SK-N-SH (cell line): ENCODE data around the gene LRRC8C. TPM values are rescaled to one million over a fixed set of nuclear protein-coding genes. Genes with fewer than 3 reads are reported as not detected.

Experiments
- CTCF ChIA-PET: fragments of 300-600, 350-600 bp; formaldehyde crosslinking; extraction: SDS; loops from one replicate; lab custom pipeline; 2021; lab: Yijun Ruan, JAX
- POLR2A ChIA-PET: fragments of 350-600 bp; sonication (Branson Sonifier 250); formaldehyde crosslinking; extraction: SDS; loops from one replicate; lab custom pipeline; 2020; ENCODE audit warnings: antibody characterized with exemption, inconsistent platforms; lab: Yijun Ruan, JAX
- DNase-seq: peaks from one replicate; pipeline ENCODE4 v3.0.0; 2012
- H2AFZ ChIP-seq: fragments of 200-600 bp; sonication (generic); 2 replicates; pipeline ENCODE4 v1.8.1; 2016; ENCODE audit warnings: antibody characterized with exemption, mild to moderate bottlenecking, low read depth
- H3F3A ChIP-seq: fragments of 200-600 bp; sonication (generic); replicated peaks from 2 replicates; pipeline ENCODE3; 2016; ENCODE audit warnings: antibody characterized with exemption, mild to moderate bottlenecking; ENCODE audit not compliant: insufficient read depth
- H3K27ac ChIP-seq, 2 experiments: fragments of 200-500 bp in 1 of 2; fragments of 200-600 bp in 1 of 2; sonication (Bioruptor generic) in 1 of 2; sonication (generic), shearing (Covaris generic) in 1 of 2; 2 replicates each; pipeline versions ENCODE4 v1.5.1 to v1.6.1; 2014 to 2016; ENCODE audit warnings: low read depth in 2 of 2, inconsistent platforms in 1 of 2, low read length in 1 of 2, mild to moderate bottlenecking in 1 of 2, mixed read lengths in 1 of 2
- H3K27me3 ChIP-seq: fragments of 200-600 bp; sonication (generic), shearing (Covaris generic); 2 replicates; pipeline ENCODE4 v1.6.1; 2016; ENCODE audit warnings: mixed run types; ENCODE audit not compliant: insufficient read depth
- H3K36me3 ChIP-seq, 2 experiments: fragments of 200-500 bp in 1 of 2; fragments of 200-600 bp in 1 of 2; sonication (Bioruptor generic) in 1 of 2; sonication (generic) in 1 of 2; replicated peaks in 1 of 2; 2 replicates each; pipeline versions ENCODE3 to v1.5.1; 2014 to 2016; ENCODE audit warnings: low read length in 1 of 2, mild to moderate bottlenecking in 1 of 2; ENCODE audit not compliant: insufficient read depth in 2 of 2, control insufficient read depth in 1 of 2
- H3K4me1 ChIP-seq, 2 experiments: fragments of 200-500 bp in 1 of 2; fragments of 200-600 bp in 1 of 2; sonication (Bioruptor generic) in 1 of 2; sonication (generic), shearing (Covaris generic) in 1 of 2; 2 replicates each; pipeline versions ENCODE4 v1.5.1 to v1.6.1; 2014 to 2016; ENCODE audit warnings: low read depth in 1 of 2, low read length in 1 of 2, mixed run types in 1 of 2; ENCODE audit not compliant: insufficient read depth in 2 of 2, control insufficient read depth in 1 of 2
- H3K4me2 ChIP-seq: fragments of 200-600 bp; sonication (generic), shearing (Covaris generic); 2 replicates; pipeline ENCODE4 v1.6.1; 2017; ENCODE audit warnings: mixed run types
- H3K4me3 ChIP-seq, 2 experiments: fragments of 200-500 bp in 1 of 2; fragments of 200-600 bp in 1 of 2; sonication (Bioruptor generic) in 1 of 2; sonication (generic), shearing (Covaris generic) in 1 of 2; 2 replicates each; pipeline versions ENCODE4 v1.5.1 to v1.8.1; 2014 to 2016; ENCODE audit warnings: low read depth in 2 of 2, inconsistent platforms in 1 of 2, low read length in 1 of 2, mild to moderate bottlenecking in 1 of 2, mixed read lengths in 1 of 2, moderate library complexity in 1 of 2
- H3K79me2 ChIP-seq: fragments of 200-600 bp; sonication (generic); 2 replicates; pipeline ENCODE4 v1.8.1; 2017; ENCODE audit warnings: mild to moderate bottlenecking; ENCODE audit not compliant: insufficient read depth
- H3K9ac ChIP-seq: fragments of 200-600 bp; sonication (generic); 2 replicates; pipeline ENCODE4 v1.6.1; 2017; ENCODE audit warnings: mixed run types
- H3K9me2 ChIP-seq: fragments of 200-600 bp; sonication (generic); 2 replicates; pipeline ENCODE4 v1.6.1; 2017; ENCODE audit warnings: mixed run types
- H3K9me3 ChIP-seq: fragments of 200-600 bp; sonication (generic); 2 replicates; pipeline ENCODE4 v1.6.1; 2017; ENCODE audit warnings: mixed run types, mild to moderate bottlenecking, moderate library complexity
- H4K20me1 ChIP-seq: fragments of 200-600 bp; sonication (generic); 2 replicates; pipeline ENCODE4 v1.6.1; 2017; ENCODE audit warnings: mild to moderate bottlenecking, mixed run types; ENCODE audit not compliant: insufficient read depth
- EZH2phosphoT487 ChIP-seq: fragments of 200-600 bp; sonication (generic); IDR thresholded peaks from 2 replicates; pipeline ENCODE4 v1.6.1; 2017; ENCODE audit warnings: low read depth, mixed run types, mild to moderate bottlenecking, antibody characterized with exemption, moderate library complexity, borderline replicate concordance
- FOSL2 ChIP-seq: IDR thresholded peaks from 2 replicates; pipeline ENCODE4 v1.4.0; 2012; ENCODE audit warnings: low read depth, mild to moderate bottlenecking, moderate library complexity, borderline replicate concordance
- JUND ChIP-seq: IDR thresholded peaks from 2 replicates; pipeline ENCODE4 v1.4.0; 2012
- MEF2A ChIP-seq: IDR thresholded peaks from 2 replicates; pipeline ENCODE4 v1.4.0; 2012; ENCODE audit warnings: low read depth, borderline replicate concordance
- NRF1 ChIP-seq: IDR thresholded peaks from 2 replicates; pipeline ENCODE4 v1.6.1; 2012; ENCODE audit warnings: low read depth, mild to moderate bottlenecking, low read length
- POLR2AphosphoS5 ChIP-seq: IDR thresholded peaks from 2 replicates; pipeline ENCODE4 v1.6.1; 2012; ENCODE audit warnings: low read depth, low read length
- RAD21 ChIP-seq: IDR thresholded peaks from 2 replicates; pipeline ENCODE4 v1.6.1; 2012; ENCODE audit warnings: mild to moderate bottlenecking, low read length
- REST ChIP-seq: IDR thresholded peaks from 2 replicates; pipeline ENCODE4 v1.6.1; 2012; ENCODE audit warnings: mild to moderate bottlenecking, low read depth, low read length, moderate library complexity
- RFX5 ChIP-seq: IDR thresholded peaks from 2 replicates; pipeline ENCODE4 v1.6.1; 2012; ENCODE audit warnings: mild to moderate bottlenecking, improper control_type of control experiment, low read length
- RXRA ChIP-seq: IDR thresholded peaks from 2 replicates; pipeline ENCODE4 v1.4.0; 2012; ENCODE audit warnings: low read depth, mild to moderate bottlenecking, borderline replicate concordance
- SIN3A ChIP-seq: IDR thresholded peaks from 2 replicates; pipeline ENCODE4 v1.6.1; 2012; ENCODE audit warnings: low read depth, mild to moderate bottlenecking, low read length, moderate library complexity, borderline replicate concordance
- TEAD4 ChIP-seq: IDR thresholded peaks from 2 replicates; pipeline ENCODE4 v1.4.0; 2012; ENCODE audit warnings: mild to moderate bottlenecking, borderline replicate concordance; ENCODE audit not compliant: insufficient read depth
- USF1 ChIP-seq: IDR thresholded peaks from 2 replicates; pipeline ENCODE4 v1.4.0; 2012; ENCODE audit warnings: low read depth, borderline replicate concordance
- YY1 ChIP-seq: IDR thresholded peaks from 2 replicates; pipeline ENCODE4 v1.4.0; 2012; ENCODE audit warnings: low read depth, mild to moderate bottlenecking
- polyA plus RNA-seq, 3 experiments: library from polyadenylated mRNA; depleted of rRNA; stranded (reverse); fragments of >200 nt; gene quantifications; 2 replicates each; pipeline ENCODE4 v1.2.3, GENCODE V29; 2012
- TF ChIP-seq, protein P1 (sequence below): IDR thresholded peaks from 2 replicates; pipeline ENCODE4 v1.4.0; 2012; ENCODE audit warnings: low read depth, borderline replicate concordance
- TF ChIP-seq, protein P2 (sequence below): fragments of 200-600 bp; sonication (generic); IDR thresholded peaks from 2 replicates; pipeline ENCODE4 v1.6.1; 2017; ENCODE audit warnings: antibody characterized with exemption, mild to moderate bottlenecking, moderate library complexity
- TF ChIP-seq, protein P3 (sequence below): fragments of 150-350 bp; IDR thresholded peaks from 2 replicates; pipeline ENCODE4 v1.6.1; 2017; ENCODE audit warnings: antibody characterized with exemption, low read length, low read depth, borderline replicate concordance

Gene LRRC8C
- polyA plus RNA-seq, 1 of the 3 experiments (the other 2 are of a cell fraction) = 4.2 TPM

DNA sequence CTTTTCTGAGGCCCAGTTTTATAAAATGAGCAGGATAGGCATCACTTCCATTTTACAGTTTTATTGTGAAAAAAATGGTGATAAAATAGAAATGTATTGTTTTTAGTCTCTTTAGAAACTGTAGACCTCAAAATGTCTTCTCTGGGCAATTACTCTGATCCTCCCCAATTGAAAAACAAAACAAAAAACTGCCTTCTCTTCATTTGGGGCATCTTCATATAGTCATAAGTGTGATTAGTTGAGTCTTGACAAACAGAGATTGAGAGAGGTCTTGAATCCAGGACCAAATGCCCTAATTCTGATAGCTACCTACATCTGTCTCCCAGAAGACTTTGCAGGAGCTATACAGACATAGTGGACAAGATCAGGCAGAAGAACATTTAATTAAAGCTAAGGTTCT, 62.9 kb downstream of the LRRC8C start:
- Histone ChIP-seq H3K4me1 (peaks cover 6 to 27% of the 10 kb centered on the region in 2 experiments; a peak in 3 of 4 replicates), H3K9ac (no peak overlapping the region), H4K20me1 (no peaks in the 10 kb centered on the region), H3K27ac (no peak overlapping the region; a peak in 1 of 4 replicates), H3K4me2 (no peak overlapping the region), H3K4me3 (no peak overlapping the region), H3K79me2 (no peaks in the 10 kb centered on the region), H3K36me3 (no peaks in the 10 kb centered on the region), H3K27me3 (no peaks in the 10 kb centered on the region), H2AFZ (no peak overlapping the region), H3K9me3 (no peaks in the 10 kb centered on the region), H3K9me2 (no peaks in the 10 kb centered on the region), H3F3A (no peaks in the 10 kb centered on the region)
- POLR2A ChIA-PET = no interaction called here
- CTCF ChIA-PET = interaction anchor here (1.2 to 4.9 kb wide), 2 partner anchors 62 to 67 kb away, joined by 4 to 41 read pairs; partner anchors contain the start of gene LRRC8C
- DNase-seq = no peak
- TF ChIP-seq, protein P1, sequence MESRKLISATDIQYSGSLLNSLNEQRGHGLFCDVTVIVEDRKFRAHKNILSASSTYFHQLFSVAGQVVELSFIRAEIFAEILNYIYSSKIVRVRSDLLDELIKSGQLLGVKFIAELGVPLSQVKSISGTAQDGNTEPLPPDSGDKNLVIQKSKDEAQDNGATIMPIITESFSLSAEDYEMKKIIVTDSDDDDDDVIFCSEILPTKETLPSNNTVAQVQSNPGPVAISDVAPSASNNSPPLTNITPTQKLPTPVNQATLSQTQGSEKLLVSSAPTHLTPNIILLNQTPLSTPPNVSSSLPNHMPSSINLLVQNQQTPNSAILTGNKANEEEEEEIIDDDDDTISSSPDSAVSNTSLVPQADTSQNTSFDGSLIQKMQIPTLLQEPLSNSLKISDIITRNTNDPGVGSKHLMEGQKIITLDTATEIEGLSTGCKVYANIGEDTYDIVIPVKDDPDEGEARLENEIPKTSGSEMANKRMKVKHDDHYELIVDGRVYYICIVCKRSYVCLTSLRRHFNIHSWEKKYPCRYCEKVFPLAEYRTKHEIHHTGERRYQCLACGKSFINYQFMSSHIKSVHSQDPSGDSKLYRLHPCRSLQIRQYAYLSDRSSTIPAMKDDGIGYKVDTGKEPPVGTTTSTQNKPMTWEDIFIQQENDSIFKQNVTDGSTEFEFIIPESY = no peak
- TF ChIP-seq RXRA = no peak
- TF ChIP-seq REST = no peak
- TF ChIP-seq, protein P2, sequence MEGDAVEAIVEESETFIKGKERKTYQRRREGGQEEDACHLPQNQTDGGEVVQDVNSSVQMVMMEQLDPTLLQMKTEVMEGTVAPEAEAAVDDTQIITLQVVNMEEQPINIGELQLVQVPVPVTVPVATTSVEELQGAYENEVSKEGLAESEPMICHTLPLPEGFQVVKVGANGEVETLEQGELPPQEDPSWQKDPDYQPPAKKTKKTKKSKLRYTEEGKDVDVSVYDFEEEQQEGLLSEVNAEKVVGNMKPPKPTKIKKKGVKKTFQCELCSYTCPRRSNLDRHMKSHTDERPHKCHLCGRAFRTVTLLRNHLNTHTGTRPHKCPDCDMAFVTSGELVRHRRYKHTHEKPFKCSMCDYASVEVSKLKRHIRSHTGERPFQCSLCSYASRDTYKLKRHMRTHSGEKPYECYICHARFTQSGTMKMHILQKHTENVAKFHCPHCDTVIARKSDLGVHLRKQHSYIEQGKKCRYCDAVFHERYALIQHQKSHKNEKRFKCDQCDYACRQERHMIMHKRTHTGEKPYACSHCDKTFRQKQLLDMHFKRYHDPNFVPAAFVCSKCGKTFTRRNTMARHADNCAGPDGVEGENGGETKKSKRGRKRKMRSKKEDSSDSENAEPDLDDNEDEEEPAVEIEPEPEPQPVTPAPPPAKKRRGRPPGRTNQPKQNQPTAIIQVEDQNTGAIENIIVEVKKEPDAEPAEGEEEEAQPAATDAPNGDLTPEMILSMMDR = no peak
- TF ChIP-seq FOSL2 = no peak
- no peak for TF ChIP-seq POLR2AphosphoS5
- no peak for TF ChIP-seq JUND
- no peak for TF ChIP-seq NRF1
- TF ChIP-seq, protein P3, sequence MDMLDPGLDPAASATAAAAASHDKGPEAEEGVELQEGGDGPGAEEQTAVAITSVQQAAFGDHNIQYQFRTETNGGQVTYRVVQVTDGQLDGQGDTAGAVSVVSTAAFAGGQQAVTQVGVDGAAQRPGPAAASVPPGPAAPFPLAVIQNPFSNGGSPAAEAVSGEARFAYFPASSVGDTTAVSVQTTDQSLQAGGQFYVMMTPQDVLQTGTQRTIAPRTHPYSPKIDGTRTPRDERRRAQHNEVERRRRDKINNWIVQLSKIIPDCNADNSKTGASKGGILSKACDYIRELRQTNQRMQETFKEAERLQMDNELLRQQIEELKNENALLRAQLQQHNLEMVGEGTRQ = no peak
- TF ChIP-seq USF1 = no peak
- no peak for TF ChIP-seq EZH2phosphoT487
- no peak for TF ChIP-seq RFX5
- TF ChIP-seq TEAD4 = no peak
- TF ChIP-seq MEF2A = no peak
- TF ChIP-seq YY1 = no peak
- no peak for TF ChIP-seq SIN3A
- TF ChIP-seq RAD21 = no peak
